Heart left ventricle (tissue), 13 donors: ENCODE results near the gene HADHB.

ENCODE experiments used
- POLR2A ChIP-seq, 2 donors: fragments of 450-650 bp; IDR thresholded peaks; one replicate each; pipeline ENCODE4 v1.6.1; 2017; ENCODE audit warnings: antibody characterized with exemption in 2 of 2, mild to moderate bottlenecking in 2 of 2, moderate library complexity in 2 of 2
- TF ChIP-seq, protein P1 (sequence below), 12 donors: fragments of 200-600 bp; sonication (generic) in 4 of 12; IDR thresholded peaks; one replicate each; pipeline versions ENCODE4 v1.5.0 to v1.8.0; 2018 to 2022; ENCODE audit warnings: antibody characterized with exemption in 12 of 12, mild to moderate bottlenecking in 5 of 12
- donor health status: ischemic (EF 13 %, LVEDD 7.1; RV severe dilation, severe dysfunction).
- donor health status: DM: no; HTN: yes; CAD: no.
- donor health status: DM: no; HTN: no; CAD: no.
- donor health status: ischemic (EF 25% LVEDD 6.9; RV normal size, moderate dysfunction).
- donor health status: ischemic (EF 25% LVEDD 5.7; RV mildly dilated, moderate dysfunction).
- donor health status: ischemic (EF 35%, LVEDD 5.7; RV mildly dilated, moderate dysfunction).
- donor health status: nonischemic (EF 11% LVEDD 7.7; RV severe dilation, severe dysfunction).
- donor health status: DM: yes; HTN: yes; CAD: no.
- donor health status: PGD.
- donor health status: ischemic (EF 29% LVEDD 5.4; RV normal size, mild dysfunction).
- donor health status: nonischemic (EF 23%, LVEDD 6.1; RV moderate dilation, normal function).

DNA sequence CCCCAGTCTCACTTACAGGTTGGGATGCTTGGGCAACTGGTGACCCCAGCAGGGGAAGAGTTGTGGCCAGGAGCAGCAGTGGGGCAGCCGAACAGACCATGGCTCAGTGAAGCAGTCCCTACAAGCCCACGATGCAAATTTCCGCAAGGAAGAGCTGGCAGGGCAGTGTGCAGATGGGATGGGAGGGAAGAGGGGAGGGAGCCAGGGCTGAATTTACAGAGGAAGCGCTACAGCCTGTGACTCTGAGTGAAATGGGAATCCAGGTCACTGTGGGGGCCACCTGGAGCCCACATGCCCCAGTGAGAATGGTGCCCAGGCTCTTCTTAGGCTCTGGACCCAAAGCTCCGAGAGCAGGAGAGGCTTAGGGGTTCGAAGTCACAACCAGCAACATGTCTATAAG is 74.2 kb downstream of the HADHB start:
- TF ChIP-seq, protein P1, sequence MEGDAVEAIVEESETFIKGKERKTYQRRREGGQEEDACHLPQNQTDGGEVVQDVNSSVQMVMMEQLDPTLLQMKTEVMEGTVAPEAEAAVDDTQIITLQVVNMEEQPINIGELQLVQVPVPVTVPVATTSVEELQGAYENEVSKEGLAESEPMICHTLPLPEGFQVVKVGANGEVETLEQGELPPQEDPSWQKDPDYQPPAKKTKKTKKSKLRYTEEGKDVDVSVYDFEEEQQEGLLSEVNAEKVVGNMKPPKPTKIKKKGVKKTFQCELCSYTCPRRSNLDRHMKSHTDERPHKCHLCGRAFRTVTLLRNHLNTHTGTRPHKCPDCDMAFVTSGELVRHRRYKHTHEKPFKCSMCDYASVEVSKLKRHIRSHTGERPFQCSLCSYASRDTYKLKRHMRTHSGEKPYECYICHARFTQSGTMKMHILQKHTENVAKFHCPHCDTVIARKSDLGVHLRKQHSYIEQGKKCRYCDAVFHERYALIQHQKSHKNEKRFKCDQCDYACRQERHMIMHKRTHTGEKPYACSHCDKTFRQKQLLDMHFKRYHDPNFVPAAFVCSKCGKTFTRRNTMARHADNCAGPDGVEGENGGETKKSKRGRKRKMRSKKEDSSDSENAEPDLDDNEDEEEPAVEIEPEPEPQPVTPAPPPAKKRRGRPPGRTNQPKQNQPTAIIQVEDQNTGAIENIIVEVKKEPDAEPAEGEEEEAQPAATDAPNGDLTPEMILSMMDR (IDR thresholded peaks at IDR 0.05) = no peak
- TF ChIP-seq POLR2A (IDR thresholded peaks at IDR 0.05) = no peak
